Astrocyte (in vitro differentiated cells and primary cell): ENCODE measurements around the gene BIK. TPM values are rescaled to one million over a fixed set of nuclear protein-coding genes. Genes with fewer than 3 reads are reported as not detected.
A peak's percentile ranks its signal among the peaks of the same experiment; 100 is the strongest.

Experiments used
- DNase-seq: peaks from one replicate; pipeline ENCODE4 v3.0.0-alpha.2; 2010; ENCODE audit warnings: low read depth
- FAIRE-seq: peaks from 2 replicates; lab custom pipeline; 2011; peaks lifted over from hg19 to GRCh38; lab: Jason Lieb, UNC
- H2AFZ ChIP-seq: 2 replicates; pipeline ENCODE4 v1.6.0; 2012; ENCODE audit warnings: low read depth, low read length, inconsistent platforms
- H3K27ac ChIP-seq: 2 replicates; pipeline ENCODE4 v1.5.1; 2011; ENCODE audit warnings: low read depth, low read length, inconsistent platforms
- H3K27me3 ChIP-seq: 2 replicates; pipeline ENCODE4 v1.6.0; 2011; ENCODE audit warnings: low read length, inconsistent platforms; ENCODE audit not compliant: insufficient read depth
- H3K36me3 ChIP-seq: 2 replicates; pipeline ENCODE4 v1.5.1; 2011; ENCODE audit warnings: low read length, inconsistent platforms; ENCODE audit not compliant: insufficient read depth
- H3K4me1 ChIP-seq: 2 replicates; pipeline ENCODE4 v1.5.1; 2011; ENCODE audit warnings: low read length, inconsistent platforms; ENCODE audit not compliant: insufficient read depth
- H3K4me2 ChIP-seq: 2 replicates; pipeline ENCODE4 v1.6.0; 2012; ENCODE audit warnings: low read length, inconsistent platforms
- H3K4me3 ChIP-seq: 2 replicates; pipeline ENCODE4 v1.5.1; 2011; ENCODE audit warnings: low read depth, mild to moderate bottlenecking, low read length, inconsistent platforms; ENCODE audit not compliant: insufficient read depth
- H3K79me2 ChIP-seq: 2 replicates; pipeline ENCODE4 v1.6.0; 2012; ENCODE audit warnings: mild to moderate bottlenecking, low read length, inconsistent platforms; ENCODE audit not compliant: insufficient read depth
- H3K9ac ChIP-seq: 2 replicates; pipeline ENCODE4 v1.6.0; 2012; ENCODE audit warnings: mild to moderate bottlenecking, low read length, inconsistent platforms
- H3K9me3 ChIP-seq: 2 replicates; pipeline ENCODE4 v1.5.1; 2012; ENCODE audit warnings: low read depth, mild to moderate bottlenecking, low read length, inconsistent platforms; ENCODE audit not compliant: insufficient read depth
- H4K20me1 ChIP-seq: 2 replicates; pipeline ENCODE4 v1.6.0; 2012; ENCODE audit warnings: low read length, inconsistent platforms; ENCODE audit not compliant: insufficient read depth
- H3K27ac Mint-ChIP-seq: one replicate; pipeline ENCODE4 v1.8.0; 2021; ENCODE audit warnings: mild to moderate bottlenecking, mixed read lengths; ENCODE audit not compliant: unreplicated experiment
- H3K27me3 Mint-ChIP-seq: one replicate; pipeline ENCODE4 v1.8.0; 2021; ENCODE audit warnings: low read depth, mixed read lengths; ENCODE audit not compliant: unreplicated experiment
- H3K36me3 Mint-ChIP-seq: one replicate; pipeline ENCODE4 v1.8.0; 2021; ENCODE audit warnings: low read depth, mixed read lengths; ENCODE audit not compliant: unreplicated experiment
- H3K4me1 Mint-ChIP-seq: one replicate; pipeline ENCODE4 v1.8.0; 2021; ENCODE audit warnings: low read depth, mixed read lengths; ENCODE audit not compliant: unreplicated experiment
- H3K4me3 Mint-ChIP-seq: one replicate; pipeline ENCODE4 v1.8.0; 2021; ENCODE audit warnings: mild to moderate bottlenecking, moderate library complexity, mixed read lengths; ENCODE audit not compliant: unreplicated experiment
- H3K9me3 Mint-ChIP-seq: one replicate; pipeline ENCODE4 v1.8.0; 2021; ENCODE audit warnings: mild to moderate bottlenecking, mixed read lengths; ENCODE audit not compliant: unreplicated experiment
- CTCF ChIP-seq: IDR thresholded peaks from 2 replicates; pipeline ENCODE4 v1.5.1; 2011; ENCODE audit warnings: low read depth, mild to moderate bottlenecking, inconsistent platforms, low read length, moderate library complexity; ENCODE audit not compliant: insufficient read depth
- EZH2 ChIP-seq: IDR thresholded peaks from 2 replicates; pipeline ENCODE4 v1.6.1; 2012; ENCODE audit warnings: mild to moderate bottlenecking, low read length, inconsistent platforms; ENCODE audit not compliant: insufficient read depth
- total RNA-seq: library from RNA; stranded (reverse); gene quantifications from 2 replicates; pipeline ENCODE4 v1.2.1, GENCODE V29; 2021

The BIK gene
- total RNA-seq, 1 donor from 2014 or later, result 0.32 TPM

- Mint-ChIP-seq H3K4me1 (no peaks in the 10 kb centered on the region), H3K4me3 (no peak overlapping the region), H3K9me3 (no peaks in the 10 kb centered on the region), H3K27me3 (peaks cover 4% of the 10 kb centered on the region), H3K36me3 (no peaks in the 10 kb centered on the region), H3K27ac (no peak overlapping the region)
- no peak overlapping the region for H3K9ac ChIP-seq
- TF ChIP-seq EZH2 (no peak), CTCF (no peak)
- H3K27ac ChIP-seq, result no peak overlapping the region
- no peaks in the 10 kb centered on the region for H3K27me3 ChIP-seq
- no peak overlapping the region for H3K4me2 ChIP-seq
- no peaks in the 10 kb centered on the region for H3K9me3 ChIP-seq
- DNase-seq (no peak), FAIRE-seq (no peak)
- H3K79me2 ChIP-seq, result peaks cover 21% of the 10 kb centered on the region
- H2AFZ ChIP-seq, result no peak overlapping the region
- H4K20me1 ChIP-seq, result no peaks in the 10 kb centered on the region
- H3K4me1 ChIP-seq, result peaks cover 12% of the 10 kb centered on the region
- H3K36me3 ChIP-seq, result no peaks in the 10 kb centered on the region
- H3K4me3 ChIP-seq, result no peak overlapping the region
These were observed 37.3 kb downstream of the BIK start for GRCh38 chr22:43147821-43148220.

GRCh38 chr22:43148581-43148980 is 38.0 kb downstream of the BIK start:
- H3K36me3 ChIP-seq, result no peaks in the 10 kb centered on the region
- Mint-ChIP-seq H3K36me3 (no peaks in the 10 kb centered on the region), H3K4me3 (no peak overlapping the region), H3K9me3 (no peaks in the 10 kb centered on the region), H3K27ac (no peak overlapping the region), H3K4me1 (peaks cover 2% of the 10 kb centered on the region), H3K27me3 (peaks cover 4% of the 10 kb centered on the region)
- H3K79me2 ChIP-seq, result peaks cover 20% of the 10 kb centered on the region
- no peak overlapping the region for H3K27ac ChIP-seq
- H3K4me3 ChIP-seq, result no peak overlapping the region
- TF ChIP-seq CTCF, result no peak
- TF ChIP-seq EZH2, result no peak
- peaks cover 9% of the 10 kb centered on the region for H3K4me1 ChIP-seq
- H3K9ac ChIP-seq, result no peak overlapping the region
- H3K4me2 ChIP-seq, result no peak overlapping the region
- peaks cover 2% of the 10 kb centered on the region for H4K20me1 ChIP-seq
- no peaks in the 10 kb centered on the region for H3K27me3 ChIP-seq
- no peaks in the 10 kb centered on the region for H3K9me3 ChIP-seq
- H2AFZ ChIP-seq, result no peak overlapping the region
- DNase-seq, result no peak
- no peak for FAIRE-seq

- H3K27me3 ChIP-seq, result no peaks in the 10 kb centered on the region
- H4K20me1 ChIP-seq, result peaks cover 23% of the 10 kb centered on the region
- no peaks in the 10 kb centered on the region for H3K9me3 ChIP-seq
- H3K27ac Mint-ChIP-seq, result no peak overlapping the region
- H3K27ac ChIP-seq, result no peak overlapping the region
- H3K36me3 ChIP-seq, result no peaks in the 10 kb centered on the region
- peak overlapping the region; percentile 84 for H3K4me3 Mint-ChIP-seq
- peaks cover 42% of the 10 kb centered on the region for H3K79me2 ChIP-seq
- peaks cover 4% of the 10 kb centered on the region for H3K27me3 Mint-ChIP-seq
- peak overlapping the region; percentile 71 for H3K4me3 ChIP-seq
- H3K9ac ChIP-seq, result peak overlapping the region; percentile 86
- FAIRE-seq, result no peak
- peak overlapping the region; percentile 98 for H2AFZ ChIP-seq
- peaks cover 4% of the 10 kb centered on the region for H3K4me1 Mint-ChIP-seq
- no peak for DNase-seq
- TF ChIP-seq CTCF, result no peak
- no peak for TF ChIP-seq EZH2
- peak overlapping the region; percentile 98 for H3K4me2 ChIP-seq
- H3K36me3 Mint-ChIP-seq, result peaks cover 2% of the 10 kb centered on the region
- no peaks in the 10 kb centered on the region for H3K9me3 Mint-ChIP-seq
- H3K4me1 ChIP-seq, result peaks cover 9% of the 10 kb centered on the region
These were observed 40.2 kb downstream of the BIK start for GRCh38 chr22:43150731-43151206.
